T-helper 1 cell treated with Interleukin-12 subunit alpha and Interleukin-12 subunit beta and Interleukin-4 antibody, amounts not matched to agents 30 μg/mL and 1 μg/mL, for 36 hours (primary cell): ENCODE measurements around the gene CUEDC2.

Experiments used
- H3K27ac Mint-ChIP-seq: one replicate; pipeline ENCODE4 v1.8.0; 2021; ENCODE audit warnings: mild to moderate bottlenecking, mixed read lengths
- H3K27me3 Mint-ChIP-seq: one replicate; pipeline ENCODE4 v1.8.0; 2021; ENCODE audit warnings: low read depth, mixed read lengths
- H3K36me3 Mint-ChIP-seq: one replicate; pipeline ENCODE4 v1.8.0; 2021; ENCODE audit warnings: low read depth, mixed read lengths
- H3K4me1 Mint-ChIP-seq: one replicate; pipeline ENCODE4 v1.8.0; 2021; ENCODE audit warnings: low read depth, mixed read lengths
- H3K4me3 Mint-ChIP-seq: one replicate; pipeline ENCODE4 v1.8.0; 2021; ENCODE audit warnings: mild to moderate bottlenecking, moderate library complexity, mixed read lengths
- H3K9me3 Mint-ChIP-seq: one replicate; pipeline ENCODE4 v1.8.0; 2021; ENCODE audit warnings: mixed read lengths

The CUEDC2 gene

GRCh38 chr10:102413053-102413705 lies 19.2 kb downstream of the CUEDC2 start:
- no peaks in the 10 kb centered on the region for H3K9me3 Mint-ChIP-seq
- H3K36me3 Mint-ChIP-seq, result no peaks in the 10 kb centered on the region
- no peak overlapping the region for H3K4me3 Mint-ChIP-seq
- peaks cover 25% of the 10 kb centered on the region for H3K4me1 Mint-ChIP-seq
- no peak overlapping the region for H3K27ac Mint-ChIP-seq
- H3K27me3 Mint-ChIP-seq, result peaks cover 43% of the 10 kb centered on the region

GRCh38 chr10:102412293-102412692 lies 20.1 kb downstream of the CUEDC2 start:
- Mint-ChIP-seq H3K4me3 (no peak overlapping the region), H3K27ac (no peak overlapping the region), H3K36me3 (no peaks in the 10 kb centered on the region), H3K9me3 (no peaks in the 10 kb centered on the region), H3K27me3 (peaks cover 36% of the 10 kb centered on the region), H3K4me1 (peaks cover 28% of the 10 kb centered on the region)

- Mint-ChIP-seq H3K27ac (peak overlapping the region; percentile 16), H3K9me3 (no peaks in the 10 kb centered on the region), H3K4me1 (peaks cover 31% of the 10 kb centered on the region), H3K36me3 (no peaks in the 10 kb centered on the region), H3K4me3 (peak overlapping the region; percentile 70), H3K27me3 (peaks cover 32% of the 10 kb centered on the region)
Measured at GRCh38 chr10:102411341-102412255, 20.8 kb downstream of the CUEDC2 start.

- peak overlapping the region; percentile 70 for H3K4me3 Mint-ChIP-seq
- peaks cover 34% of the 10 kb centered on the region for H3K4me1 Mint-ChIP-seq
- H3K36me3 Mint-ChIP-seq, result peaks cover under 1% of the 10 kb centered on the region
- H3K9me3 Mint-ChIP-seq, result no peaks in the 10 kb centered on the region
- H3K27ac Mint-ChIP-seq, result peak overlapping the region; percentile 16
- peaks cover 28% of the 10 kb centered on the region for H3K27me3 Mint-ChIP-seq
Measured at GRCh38 chr10:102410429-102411073, 21.8 kb downstream of the CUEDC2 start.

GRCh38 chr10:102409604-102410428 lies 22.6 kb downstream of the CUEDC2 start:
- H3K9me3 Mint-ChIP-seq, result no peaks in the 10 kb centered on the region
- peaks cover 34% of the 10 kb centered on the region for H3K4me1 Mint-ChIP-seq
- peak overlapping the region; percentile 70 for H3K4me3 Mint-ChIP-seq
- H3K36me3 Mint-ChIP-seq, result peaks cover 2% of the 10 kb centered on the region
- peaks cover 28% of the 10 kb centered on the region for H3K27me3 Mint-ChIP-seq
- H3K27ac Mint-ChIP-seq, result peak overlapping the region; percentile 64

- Mint-ChIP-seq H3K4me3 (peak overlapping the region; percentile 70), H3K27me3 (peaks cover 23% of the 10 kb centered on the region), H3K36me3 (peaks cover 2% of the 10 kb centered on the region), H3K27ac (no peak overlapping the region), H3K9me3 (no peaks in the 10 kb centered on the region), H3K4me1 (peaks cover 34% of the 10 kb centered on the region)
Measured at GRCh38 chr10:102408728-102409603, 23.4 kb downstream of the CUEDC2 start.

- Mint-ChIP-seq H3K4me3 (peak overlapping the region; percentile 75), H3K9me3 (no peaks in the 10 kb centered on the region), H3K27me3 (peaks cover 23% of the 10 kb centered on the region), H3K4me1 (peaks cover 32% of the 10 kb centered on the region), H3K27ac (peak overlapping the region; percentile 16), H3K36me3 (peaks cover 2% of the 10 kb centered on the region)
Measured at GRCh38 chr10:102408131-102408727, 24.1 kb downstream of the CUEDC2 start.

- Mint-ChIP-seq H3K36me3 (peaks cover 2% of the 10 kb centered on the region), H3K27me3 (peaks cover 23% of the 10 kb centered on the region), H3K4me1 (peaks cover 27% of the 10 kb centered on the region), H3K9me3 (no peaks in the 10 kb centered on the region), H3K27ac (peak overlapping the region; percentile 15), H3K4me3 (peak overlapping the region; percentile 4)
Measured at GRCh38 chr10:102407425-102408130, 24.8 kb downstream of the CUEDC2 start.

GRCh38 chr10:102406815-102407214 lies 25.6 kb downstream of the CUEDC2 start:
- H3K27ac Mint-ChIP-seq, result peak overlapping the region; percentile 77
- peaks cover 23% of the 10 kb centered on the region for H3K27me3 Mint-ChIP-seq
- no peaks in the 10 kb centered on the region for H3K9me3 Mint-ChIP-seq
- peaks cover 27% of the 10 kb centered on the region for H3K4me1 Mint-ChIP-seq
- peaks cover 4% of the 10 kb centered on the region for H3K36me3 Mint-ChIP-seq
- no peak overlapping the region for H3K4me3 Mint-ChIP-seq

GRCh38 chr10:102405632-102406031 lies 26.7 kb downstream of the CUEDC2 start:
- Mint-ChIP-seq H3K4me3 (peak overlapping the region; percentile 12), H3K27ac (peak overlapping the region; percentile 37), H3K36me3 (peaks cover 7% of the 10 kb centered on the region), H3K27me3 (peaks cover 14% of the 10 kb centered on the region), H3K9me3 (no peaks in the 10 kb centered on the region), H3K4me1 (peaks cover 20% of the 10 kb centered on the region)

- Mint-ChIP-seq H3K27me3 (peaks cover 14% of the 10 kb centered on the region), H3K4me1 (peaks cover 23% of the 10 kb centered on the region), H3K27ac (no peak overlapping the region), H3K4me3 (no peak overlapping the region), H3K36me3 (peaks cover 12% of the 10 kb centered on the region), H3K9me3 (no peaks in the 10 kb centered on the region)
Measured at GRCh38 chr10:102405108-102405571, 27.2 kb downstream of the CUEDC2 start.

- Mint-ChIP-seq H3K9me3 (no peaks in the 10 kb centered on the region), H3K27me3 (peaks cover 7% of the 10 kb centered on the region), H3K36me3 (peaks cover 16% of the 10 kb centered on the region), H3K4me1 (peaks cover 21% of the 10 kb centered on the region), H3K4me3 (no peak overlapping the region), H3K27ac (no peak overlapping the region)
Measured at GRCh38 chr10:102404361-102405107, 27.8 kb downstream of the CUEDC2 start.
